OCI-LY3 (cell line): ENCODE results near the gene DOCK9.

Experiments used
- CTCF ChIP-seq: fragments of 200-600, 300-600 bp; sonication (generic); IDR thresholded peaks from 2 replicates; pipeline ENCODE4 v1.5.1; 2014; ENCODE audit warnings: antibody characterized with exemption, low read length, low read depth
- EZH2phosphoT487 ChIP-seq: fragments of 200-600 bp; shearing (Covaris generic); IDR thresholded peaks from 2 replicates; pipeline ENCODE4 v1.6.1; 2018; ENCODE audit warnings: antibody characterized with exemption, mixed run types, low read depth

GRCh38 chr13:98779695-98780094, 198.2 kb downstream of the DOCK9 start:
- no peak for TF ChIP-seq CTCF
- TF ChIP-seq EZH2phosphoT487 = no peak
